Neural cell (in vitro differentiated cells): Measurements from ENCODE around the gene BLOC1S1.

ENCODE experiments used
- EP300 ChIP-seq: fragments of 450-650 bp; conservative IDR thresholded peaks from 2 replicates; pipeline ENCODE4 v1.6.1; 2014; ENCODE audit warnings: antibody characterized with exemption, mild to moderate bottlenecking, moderate library complexity; ENCODE audit not compliant: poor library complexity, severe bottlenecking
- EZH2 ChIP-seq: fragments of 200-600, 300-800 bp; shearing (Covaris generic), sonication (generic); IDR thresholded peaks from 2 replicates; pipeline ENCODE4 v1.6.1; 2014; ENCODE audit warnings: antibody characterized with exemption, low read length, borderline replicate concordance, mild to moderate bottlenecking; ENCODE audit not compliant: insufficient read depth, poor library complexity, severe bottlenecking
- MXI1 ChIP-seq: fragments of 450-650 bp; conservative IDR thresholded peaks from 2 replicates; pipeline ENCODE4 v1.6.1; 2014; ENCODE audit warnings: antibody characterized with exemption, mild to moderate bottlenecking; ENCODE audit not compliant: poor library complexity, severe bottlenecking
- POLR2AphosphoS5 ChIP-seq: IDR thresholded peaks from 2 replicates; pipeline ENCODE4 v1.6.1; 2012
- RAD21 ChIP-seq: fragments of 450-650 bp; conservative IDR thresholded peaks from 2 replicates; pipeline ENCODE4 v1.6.1; 2014; ENCODE audit warnings: antibody characterized with exemption, mild to moderate bottlenecking, moderate library complexity
- SMC3 ChIP-seq: fragments of 450-650 bp; conservative IDR thresholded peaks from 2 replicates; pipeline ENCODE4 v1.6.1; 2014; ENCODE audit warnings: antibody characterized with exemption, mild to moderate bottlenecking, moderate library complexity; ENCODE audit not compliant: poor library complexity
- TF ChIP-seq, protein P1 (sequence below): fragments of 450-650 bp; IDR thresholded peaks from 2 replicates; pipeline ENCODE4 v1.5.1; 2014; ENCODE audit warnings: antibody characterized with exemption, mild to moderate bottlenecking, moderate library complexity; ENCODE audit not compliant: poor library complexity, severe bottlenecking
- TF ChIP-seq, protein P2 (sequence below): IDR thresholded peaks from 2 replicates; pipeline ENCODE4 v1.6.1; 2012; ENCODE audit warnings: borderline replicate concordance

DNA sequence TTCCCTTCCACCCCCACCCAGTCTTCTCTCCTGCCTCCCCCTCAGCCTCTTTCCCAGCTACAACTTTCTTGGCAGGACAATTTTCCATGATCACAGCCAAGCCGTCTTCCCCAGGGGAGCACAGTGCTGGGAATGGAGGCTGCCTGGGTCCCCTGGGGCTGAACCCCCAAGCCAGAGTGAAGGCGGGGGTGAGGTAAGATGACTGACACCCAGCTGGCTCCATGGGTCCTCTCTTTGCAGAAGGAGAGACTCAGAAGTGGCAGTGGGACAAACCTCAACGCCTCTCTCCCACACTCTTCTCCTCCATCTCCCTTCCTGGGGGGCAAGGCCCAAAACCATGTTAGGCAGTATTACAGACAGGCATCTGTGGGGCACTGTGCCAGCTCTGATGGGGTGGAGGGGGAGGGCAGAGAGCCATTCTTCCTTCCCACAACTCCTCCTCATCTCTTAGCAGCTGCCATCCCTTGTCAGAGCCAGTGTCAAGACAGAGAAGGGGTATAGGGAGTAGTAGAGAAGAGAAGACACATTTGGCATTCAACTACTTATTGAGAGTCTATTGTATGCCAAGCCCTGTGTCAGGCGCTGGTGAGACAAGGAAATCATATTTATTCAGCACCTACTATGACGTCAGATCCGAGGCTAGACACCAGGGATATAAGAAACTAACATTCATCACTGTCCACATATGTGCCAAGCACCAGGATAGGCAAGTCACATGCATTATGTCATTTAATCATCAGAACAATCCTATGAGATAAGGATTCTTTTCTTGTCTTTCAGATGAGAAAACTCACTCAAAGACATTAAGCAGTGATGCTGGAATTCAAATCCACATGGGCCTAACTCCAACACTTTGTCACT lies 11.7 kb upstream of the BLOC1S1 start:
- TF ChIP-seq, protein P1, sequence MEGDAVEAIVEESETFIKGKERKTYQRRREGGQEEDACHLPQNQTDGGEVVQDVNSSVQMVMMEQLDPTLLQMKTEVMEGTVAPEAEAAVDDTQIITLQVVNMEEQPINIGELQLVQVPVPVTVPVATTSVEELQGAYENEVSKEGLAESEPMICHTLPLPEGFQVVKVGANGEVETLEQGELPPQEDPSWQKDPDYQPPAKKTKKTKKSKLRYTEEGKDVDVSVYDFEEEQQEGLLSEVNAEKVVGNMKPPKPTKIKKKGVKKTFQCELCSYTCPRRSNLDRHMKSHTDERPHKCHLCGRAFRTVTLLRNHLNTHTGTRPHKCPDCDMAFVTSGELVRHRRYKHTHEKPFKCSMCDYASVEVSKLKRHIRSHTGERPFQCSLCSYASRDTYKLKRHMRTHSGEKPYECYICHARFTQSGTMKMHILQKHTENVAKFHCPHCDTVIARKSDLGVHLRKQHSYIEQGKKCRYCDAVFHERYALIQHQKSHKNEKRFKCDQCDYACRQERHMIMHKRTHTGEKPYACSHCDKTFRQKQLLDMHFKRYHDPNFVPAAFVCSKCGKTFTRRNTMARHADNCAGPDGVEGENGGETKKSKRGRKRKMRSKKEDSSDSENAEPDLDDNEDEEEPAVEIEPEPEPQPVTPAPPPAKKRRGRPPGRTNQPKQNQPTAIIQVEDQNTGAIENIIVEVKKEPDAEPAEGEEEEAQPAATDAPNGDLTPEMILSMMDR, result no peak
- no peak for TF ChIP-seq EZH2
- TF ChIP-seq, protein P2, sequence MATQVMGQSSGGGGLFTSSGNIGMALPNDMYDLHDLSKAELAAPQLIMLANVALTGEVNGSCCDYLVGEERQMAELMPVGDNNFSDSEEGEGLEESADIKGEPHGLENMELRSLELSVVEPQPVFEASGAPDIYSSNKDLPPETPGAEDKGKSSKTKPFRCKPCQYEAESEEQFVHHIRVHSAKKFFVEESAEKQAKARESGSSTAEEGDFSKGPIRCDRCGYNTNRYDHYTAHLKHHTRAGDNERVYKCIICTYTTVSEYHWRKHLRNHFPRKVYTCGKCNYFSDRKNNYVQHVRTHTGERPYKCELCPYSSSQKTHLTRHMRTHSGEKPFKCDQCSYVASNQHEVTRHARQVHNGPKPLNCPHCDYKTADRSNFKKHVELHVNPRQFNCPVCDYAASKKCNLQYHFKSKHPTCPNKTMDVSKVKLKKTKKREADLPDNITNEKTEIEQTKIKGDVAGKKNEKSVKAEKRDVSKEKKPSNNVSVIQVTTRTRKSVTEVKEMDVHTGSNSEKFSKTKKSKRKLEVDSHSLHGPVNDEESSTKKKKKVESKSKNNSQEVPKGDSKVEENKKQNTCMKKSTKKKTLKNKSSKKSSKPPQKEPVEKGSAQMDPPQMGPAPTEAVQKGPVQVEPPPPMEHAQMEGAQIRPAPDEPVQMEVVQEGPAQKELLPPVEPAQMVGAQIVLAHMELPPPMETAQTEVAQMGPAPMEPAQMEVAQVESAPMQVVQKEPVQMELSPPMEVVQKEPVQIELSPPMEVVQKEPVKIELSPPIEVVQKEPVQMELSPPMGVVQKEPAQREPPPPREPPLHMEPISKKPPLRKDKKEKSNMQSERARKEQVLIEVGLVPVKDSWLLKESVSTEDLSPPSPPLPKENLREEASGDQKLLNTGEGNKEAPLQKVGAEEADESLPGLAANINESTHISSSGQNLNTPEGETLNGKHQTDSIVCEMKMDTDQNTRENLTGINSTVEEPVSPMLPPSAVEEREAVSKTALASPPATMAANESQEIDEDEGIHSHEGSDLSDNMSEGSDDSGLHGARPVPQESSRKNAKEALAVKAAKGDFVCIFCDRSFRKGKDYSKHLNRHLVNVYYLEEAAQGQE, result no peak
- no peak for TF ChIP-seq POLR2AphosphoS5
- no peak for TF ChIP-seq MXI1
- TF ChIP-seq EP300, result no peak
- TF ChIP-seq RAD21, result no peak
- no peak for TF ChIP-seq SMC3
